ENCODE data around the gene SLC5A1.

DNA sequence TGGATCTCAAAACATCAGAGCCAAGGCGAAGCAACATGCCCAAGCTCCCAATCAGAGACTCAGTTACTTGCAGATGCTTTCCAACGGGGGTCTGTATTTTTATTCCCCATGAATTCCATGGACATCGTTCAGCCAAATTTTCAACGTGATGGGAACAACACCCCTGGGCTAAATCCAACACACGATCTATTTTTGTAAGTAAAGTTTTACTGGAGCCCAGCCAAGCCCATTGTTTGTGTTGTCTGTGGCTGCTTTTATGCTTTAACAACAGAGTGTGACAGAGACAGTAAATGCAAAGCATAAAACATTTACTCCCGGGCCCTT, 33.7 kb downstream of the SLC5A1 start:
- TF ChIP-seq, protein P1, sequence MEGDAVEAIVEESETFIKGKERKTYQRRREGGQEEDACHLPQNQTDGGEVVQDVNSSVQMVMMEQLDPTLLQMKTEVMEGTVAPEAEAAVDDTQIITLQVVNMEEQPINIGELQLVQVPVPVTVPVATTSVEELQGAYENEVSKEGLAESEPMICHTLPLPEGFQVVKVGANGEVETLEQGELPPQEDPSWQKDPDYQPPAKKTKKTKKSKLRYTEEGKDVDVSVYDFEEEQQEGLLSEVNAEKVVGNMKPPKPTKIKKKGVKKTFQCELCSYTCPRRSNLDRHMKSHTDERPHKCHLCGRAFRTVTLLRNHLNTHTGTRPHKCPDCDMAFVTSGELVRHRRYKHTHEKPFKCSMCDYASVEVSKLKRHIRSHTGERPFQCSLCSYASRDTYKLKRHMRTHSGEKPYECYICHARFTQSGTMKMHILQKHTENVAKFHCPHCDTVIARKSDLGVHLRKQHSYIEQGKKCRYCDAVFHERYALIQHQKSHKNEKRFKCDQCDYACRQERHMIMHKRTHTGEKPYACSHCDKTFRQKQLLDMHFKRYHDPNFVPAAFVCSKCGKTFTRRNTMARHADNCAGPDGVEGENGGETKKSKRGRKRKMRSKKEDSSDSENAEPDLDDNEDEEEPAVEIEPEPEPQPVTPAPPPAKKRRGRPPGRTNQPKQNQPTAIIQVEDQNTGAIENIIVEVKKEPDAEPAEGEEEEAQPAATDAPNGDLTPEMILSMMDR (IDR thresholded peaks at IDR 0.05) = no peak
- no peak for TF ChIP-seq POLR2A (IDR thresholded peaks at IDR 0.05)
